Nucleus accumbens (tissue), 56 donors: ENCODE data around the gene LTC4S.

Experiments
- DNase-seq, 56 donors: peaks; one replicate each; lab custom pipeline; 2025; lab: John Stamatoyannopoulos, UW

The LTC4S gene

GRCh38 chr5:179794171-179794570 is 385 bp downstream of the LTC4S start:
- no peak for DNase-seq

GRCh38 chr5:179794575-179794974 is 789 bp downstream of the LTC4S start:
- no peak for DNase-seq

- peak in 1 of 56 donors; percentile 25 for DNase-seq
Measured at GRCh38 chr5:179795049-179795862, 1.5 kb downstream of the LTC4S start.

GRCh38 chr5:179795863-179796833 is 2.4 kb downstream of the LTC4S start:
- DNase-seq: peak in 44 of 56 donors; percentile 35 to 82 (median 60)

GRCh38 chr5:179796877-179797608 is 3.3 kb downstream of the LTC4S start:
- DNase-seq: no peak

- DNase-seq: no peak
Measured at GRCh38 chr5:179797741-179798140, 4.0 kb downstream of the LTC4S start.

GRCh38 chr5:179798144-179798770 is 4.5 kb downstream of the LTC4S start:
- DNase-seq: no peak

GRCh38 chr5:179798771-179799643 is 5.2 kb downstream of the LTC4S start:
- DNase-seq: no peak

GRCh38 chr5:179799644-179799973 is 5.8 kb downstream of the LTC4S start:
- no peak for DNase-seq

GRCh38 chr5:179800071-179800695 is 6.4 kb downstream of the LTC4S start:
- DNase-seq: no peak

- no peak for DNase-seq
Measured at GRCh38 chr5:179800696-179801201, 7.0 kb downstream of the LTC4S start.

GRCh38 chr5:179801304-179802206 is 7.8 kb downstream of the LTC4S start:
- peak in 18 of 56 donors; percentile 19 to 69 (median 30) for DNase-seq

- no peak for DNase-seq
Measured at GRCh38 chr5:179802207-179802883, 8.6 kb downstream of the LTC4S start.

- no peak for DNase-seq
Measured at GRCh38 chr5:179802950-179803562, 9.3 kb downstream of the LTC4S start.

- DNase-seq: no peak
Measured at GRCh38 chr5:179803651-179804554, 10.1 kb downstream of the LTC4S start.
